ENCODE measurements around the gene FLAD1. TPM values are rescaled to one million over a fixed set of nuclear protein-coding genes. Genes with fewer than 3 reads are reported as not detected.

Gene FLAD1
- total and polyA plus RNA-seq, 9 donors: 11.1 to 30.0 (median 18.9) TPM

DNA sequence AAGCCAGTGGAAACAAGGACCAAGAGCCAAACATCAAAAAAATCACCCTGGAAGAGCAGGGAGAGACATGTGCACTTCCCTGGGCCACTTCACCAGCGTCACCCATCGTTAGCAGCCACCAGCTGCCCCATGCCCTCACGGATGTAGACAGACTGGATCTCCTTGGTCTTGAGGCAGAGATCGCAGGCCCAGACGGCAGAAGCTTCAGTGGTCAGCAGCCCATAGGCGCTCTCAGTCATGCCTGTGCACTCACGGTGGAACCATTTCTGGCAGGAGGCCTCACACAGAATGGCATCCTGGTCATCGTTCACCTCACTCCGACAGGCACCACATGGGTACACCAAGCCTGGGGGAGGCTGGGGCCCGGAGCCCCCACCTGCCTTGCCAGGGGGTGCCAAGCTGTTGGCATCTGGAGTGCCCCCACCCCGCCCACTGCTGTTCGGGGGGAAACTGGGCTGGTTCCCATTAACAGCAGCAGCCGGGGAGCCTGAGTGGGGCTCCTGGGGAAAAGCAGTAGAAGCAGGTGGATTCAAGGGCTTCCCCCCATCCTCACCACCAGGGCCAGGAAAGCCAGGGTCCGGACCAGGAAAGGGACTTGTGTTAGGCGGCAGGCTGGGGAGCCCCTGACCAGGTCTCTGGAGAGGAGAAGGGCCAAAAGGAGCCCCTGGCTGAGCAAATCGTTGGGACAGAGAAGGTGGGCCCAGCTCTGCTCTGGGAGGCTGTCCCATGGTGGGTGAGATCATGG is 24.3 kb upstream of the FLAD1 start:
- DNase-seq: peak in 1 of 5 donors; percentile 41
- no peaks in the 10 kb centered on the region for H3K36me3 ChIP-seq
- H3K27me3 ChIP-seq: no peaks in the 10 kb centered on the region
- no peak overlapping the region for H3K4me3 ChIP-seq
- H3K9me3 ChIP-seq: no peaks in the 10 kb centered on the region
- H3K4me1 ChIP-seq (ENCODE audit: insufficient read depth): peaks cover 19% of the 10 kb centered on the region
- whole genome bisulfite sequencing, 3 donors: 79 to 83% (median 81%) methylated on average over 16 of the region's 16 CpGs
- H3K27ac ChIP-seq: no peak overlapping the region
- TF ChIP-seq POLR2A (IDR thresholded peaks at IDR 0.05) (no peak), EP300 (IDR thresholded peaks at IDR 0.05) (no peak)
- TF ChIP-seq, protein P1, sequence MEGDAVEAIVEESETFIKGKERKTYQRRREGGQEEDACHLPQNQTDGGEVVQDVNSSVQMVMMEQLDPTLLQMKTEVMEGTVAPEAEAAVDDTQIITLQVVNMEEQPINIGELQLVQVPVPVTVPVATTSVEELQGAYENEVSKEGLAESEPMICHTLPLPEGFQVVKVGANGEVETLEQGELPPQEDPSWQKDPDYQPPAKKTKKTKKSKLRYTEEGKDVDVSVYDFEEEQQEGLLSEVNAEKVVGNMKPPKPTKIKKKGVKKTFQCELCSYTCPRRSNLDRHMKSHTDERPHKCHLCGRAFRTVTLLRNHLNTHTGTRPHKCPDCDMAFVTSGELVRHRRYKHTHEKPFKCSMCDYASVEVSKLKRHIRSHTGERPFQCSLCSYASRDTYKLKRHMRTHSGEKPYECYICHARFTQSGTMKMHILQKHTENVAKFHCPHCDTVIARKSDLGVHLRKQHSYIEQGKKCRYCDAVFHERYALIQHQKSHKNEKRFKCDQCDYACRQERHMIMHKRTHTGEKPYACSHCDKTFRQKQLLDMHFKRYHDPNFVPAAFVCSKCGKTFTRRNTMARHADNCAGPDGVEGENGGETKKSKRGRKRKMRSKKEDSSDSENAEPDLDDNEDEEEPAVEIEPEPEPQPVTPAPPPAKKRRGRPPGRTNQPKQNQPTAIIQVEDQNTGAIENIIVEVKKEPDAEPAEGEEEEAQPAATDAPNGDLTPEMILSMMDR (IDR thresholded peaks at IDR 0.05): no peak
- intact Hi-C loops (cut with DNase I): loop anchor here in 3 of 4 donors (5.0 kb wide), 2 partner anchors 43 to 103 kb away; partner anchors contain the start of genes EFNA4 (in 2 of the 3) and ZBTB7B (in 1 of the 3)

DNA sequence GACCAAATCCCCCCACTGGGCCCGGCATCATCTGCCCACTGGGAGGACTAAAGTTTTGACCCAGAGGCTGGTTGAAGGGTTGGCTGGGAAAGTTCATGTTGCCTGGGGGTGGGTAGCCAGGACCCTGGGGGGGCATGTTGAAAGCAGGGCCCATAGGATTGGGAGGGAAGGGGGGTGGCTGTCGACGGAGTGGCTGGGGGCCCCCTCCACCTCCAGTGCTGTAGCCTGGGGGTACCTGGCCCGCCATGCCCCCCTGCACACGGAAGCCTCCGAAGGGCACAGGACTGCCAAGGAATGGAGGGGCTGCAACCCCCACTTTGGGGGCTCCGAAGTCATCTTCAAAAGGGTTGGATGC is 23.7 kb upstream of the FLAD1 start:
- Histone ChIP-seq H3K27ac (no peak overlapping the region), H3K36me3 (no peaks in the 10 kb centered on the region), H3K4me1 (ENCODE audit: insufficient read depth) (peaks cover 16% of the 10 kb centered on the region), H3K9me3 (no peaks in the 10 kb centered on the region), H3K27me3 (no peaks in the 10 kb centered on the region), H3K4me3 (no peak overlapping the region)
- DNase-seq: peak in 1 of 5 donors; percentile 36
- intact Hi-C loops (cut with DNase I): loop anchor here in 3 of 4 donors (5.0 kb wide), 2 partner anchors 43 to 103 kb away; partner anchors contain the start of genes EFNA4 (in 2 of the 3) and ZBTB7B (in 1 of the 3)
- WGBS, 3 donors: 82 to 89% (median 85%) methylated on average over 7 of the region's 7 CpGs
- no peak for TF ChIP-seq EP300 (IDR thresholded peaks at IDR 0.05)
- TF ChIP-seq POLR2A (IDR thresholded peaks at IDR 0.05): no peak
- TF ChIP-seq, protein P1 (IDR thresholded peaks at IDR 0.05): no peak

DNA sequence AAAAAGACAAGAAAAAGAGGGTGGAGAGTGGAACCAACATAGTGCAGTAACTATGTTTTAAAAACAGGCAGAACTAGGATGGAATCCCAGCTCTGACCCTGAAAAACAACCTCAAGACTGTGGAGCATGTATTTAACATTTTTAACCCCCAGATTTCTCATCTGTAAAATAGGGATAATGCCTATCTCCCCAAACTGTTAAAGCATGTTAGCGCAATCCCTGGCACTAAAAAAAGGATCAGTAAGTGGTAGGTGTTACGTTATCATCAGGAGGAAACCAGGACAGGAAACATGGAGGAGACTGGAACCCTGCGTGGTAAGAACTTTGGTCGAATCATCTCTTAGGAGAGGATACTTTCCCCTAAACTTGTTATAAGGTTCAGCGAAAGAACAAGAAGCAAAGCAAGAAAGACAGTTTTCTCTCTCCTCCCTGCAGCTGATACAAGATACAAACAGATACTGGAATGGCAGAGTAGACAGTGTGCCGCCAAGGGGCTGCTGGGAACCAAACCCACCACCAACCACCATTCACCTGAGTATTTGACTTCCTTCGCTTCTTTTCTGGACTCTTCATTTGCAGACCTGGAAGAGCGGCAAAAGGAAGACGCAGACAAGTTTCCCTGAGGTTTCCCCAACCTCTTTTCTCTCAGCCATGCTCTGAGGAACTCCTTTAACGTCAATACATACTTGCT is 22.6 kb upstream of the FLAD1 start:
- H3K9me3 ChIP-seq: no peaks in the 10 kb centered on the region
- peak overlapping the region in 1 of 2 donors; percentile 99 for H3K27ac ChIP-seq
- H3K36me3 ChIP-seq: no peaks in the 10 kb centered on the region
- no peak for DNase-seq
- TF ChIP-seq, protein P1 (IDR thresholded peaks at IDR 0.05): no peak
- TF ChIP-seq EP300 (IDR thresholded peaks at IDR 0.05) (no peak), POLR2A (IDR thresholded peaks at IDR 0.05) (no peak)
- H3K27me3 ChIP-seq: no peaks in the 10 kb centered on the region
- H3K4me1 ChIP-seq (ENCODE audit: insufficient read depth): peaks cover 8% of the 10 kb centered on the region
- WGBS, 3 donors: 35 to 39% (median 37%) methylated on average over 10 of the region's 10 CpGs
- intact Hi-C loops (cut with DNase I): loop anchor here in 3 of 4 donors (5.0 kb wide), 2 partner anchors 37 to 42 kb away; partner anchors contain the start of gene ZBTB7B (in 1 of the 3)
- peak overlapping the region; percentile 82 for H3K4me3 ChIP-seq

DNA sequence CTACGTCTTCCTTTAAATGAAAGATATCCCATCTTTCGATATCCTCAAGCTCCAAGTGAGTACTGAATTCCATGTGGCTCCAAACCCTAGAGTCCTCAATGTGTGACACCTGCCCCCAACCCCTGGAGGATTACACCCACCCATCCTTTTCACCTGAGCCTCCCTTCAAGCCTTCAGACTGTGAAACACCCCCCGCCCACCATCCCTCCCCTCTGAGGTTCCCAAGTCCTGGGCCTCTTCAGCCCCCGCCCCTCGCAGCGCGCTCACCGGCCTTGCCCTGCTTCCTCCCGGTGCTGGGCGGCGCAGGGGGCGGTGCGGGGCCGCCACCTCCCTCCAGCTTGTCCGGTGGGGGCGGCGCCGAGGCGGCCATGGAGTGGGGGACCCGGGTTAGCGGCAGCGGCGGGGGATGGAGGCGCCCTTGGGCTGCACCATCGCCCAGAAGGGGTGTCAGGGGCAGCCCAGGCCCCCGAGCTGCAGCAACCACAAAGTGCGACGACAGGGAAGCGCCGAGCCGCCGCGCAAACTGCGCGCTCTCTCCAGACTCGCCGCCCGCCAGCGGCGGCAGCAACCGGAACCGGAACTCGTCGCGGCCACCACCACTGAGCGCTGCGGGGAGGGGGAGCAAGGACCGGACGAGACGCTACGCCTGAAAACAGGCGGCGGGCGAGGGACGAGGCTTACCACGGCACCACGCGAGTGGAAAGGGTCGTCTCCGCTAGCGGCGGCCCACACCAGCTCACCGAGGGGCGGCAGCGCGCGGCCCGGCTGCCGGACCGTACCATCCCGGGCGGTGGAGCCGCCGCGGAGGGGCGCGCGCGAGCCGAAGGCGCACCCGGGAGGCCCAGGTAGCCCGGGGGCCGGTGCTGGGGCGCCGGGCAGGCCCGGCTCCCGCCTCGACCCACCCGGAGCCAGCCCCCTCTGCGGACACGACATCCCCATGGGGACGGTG is 21.7 kb upstream of the FLAD1 start, which contains the start of gene PYGO2:
Gene PYGO2 (minus strand): TSS at position 576 of the 949 bp plus-strand sequence. CDS start 206 bp downstream, at position 370.
- peak within 1 kb of the TSS; percentile 82 for H3K4me3 ChIP-seq
- H3K36me3 ChIP-seq: no peaks in the 10 kb centered on the region
- intact Hi-C loops (cut with DNase I): loop anchor here in 3 of 4 donors (5.0 kb wide), 2 partner anchors 36 to 41 kb away; partner anchors contain the start of gene ZBTB7B (in 1 of the 3)
- 0 to 1% (median 0%) methylated on average over 42 to 93 of the region's 93 CpGs for WGBS, 3 donors
- H3K4me1 ChIP-seq (ENCODE audit: insufficient read depth): peaks cover 8% of the 10 kb centered on the region
- H3K9me3 ChIP-seq: no peaks in the 10 kb centered on the region
- peak; percentile 75 to 86 (median 82) for DNase-seq
- H3K27ac ChIP-seq: peak within 1 kb of the TSS; percentile 96 to 99
- no peaks in the 10 kb centered on the region for H3K27me3 ChIP-seq
- TF ChIP-seq EP300 (IDR thresholded peaks at IDR 0.05): no peak
- TF ChIP-seq, protein P1 (IDR thresholded peaks at IDR 0.05): peak; percentile 4 to 96 (median 92)
- peak; percentile 72 for TF ChIP-seq POLR2A (IDR thresholded peaks at IDR 0.05)

Measured in ovary (tissue), 9 donors.